Measurements from ENCODE around the gene PSTK. TPM values are rescaled to one million over a fixed set of nuclear protein-coding genes. Genes with fewer than 3 reads are reported as not detected.
A peak's percentile ranks its signal among the peaks of the same experiment; 100 is the strongest.

The PSTK gene
- polyA plus RNA-seq, 3 donors = 3.5 to 4.7 (median 4.2) TPM

DNA sequence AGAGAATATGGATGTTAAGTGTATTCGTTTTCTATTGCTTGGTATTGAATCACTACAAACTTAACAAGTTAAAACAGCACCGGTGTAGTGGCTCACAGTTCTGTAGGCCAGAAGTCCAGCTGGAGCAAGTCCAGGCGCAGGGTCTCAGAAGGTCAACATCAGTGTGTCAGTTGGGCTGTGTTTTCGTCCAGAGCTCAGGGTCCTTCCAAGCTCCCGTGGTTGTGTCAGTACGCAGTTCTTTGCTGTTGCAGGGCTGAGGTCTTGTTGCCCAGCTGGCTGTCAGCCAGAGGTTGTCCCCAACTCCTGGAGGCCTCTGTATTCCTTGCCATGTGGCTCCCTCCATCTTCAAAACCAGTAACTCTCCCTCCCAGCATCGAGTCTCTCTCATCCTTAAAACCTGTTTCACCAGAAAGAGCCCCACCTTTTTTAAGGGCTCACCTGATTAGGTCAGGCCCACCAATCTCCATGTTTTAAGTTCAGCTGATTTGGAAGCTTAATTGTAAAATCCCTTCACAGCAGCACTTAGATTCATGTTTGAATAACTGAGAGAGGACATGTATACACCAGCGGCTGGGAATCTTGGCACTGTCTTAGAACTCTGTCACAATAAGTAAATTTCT, 55.4 kb downstream of the PSTK start:
- peaks cover 0 to 3% (median 0%) of the 10 kb centered on the region in 3 donors for H3K27me3 Mint-ChIP-seq (ENCODE audit: low read depth in 3 of 3)
- WGBS (ENCODE audit: insufficient coverage) = 92% methylated on average over 6 of the region's 8 CpGs
- Histone ChIP-seq H3K36me3 (replicated peaks in 1 of 2; ENCODE audit: control insufficient read depth in 1 of 2, insufficient read depth in 2 of 2, low read length in 2 of 2) (no peaks in the 10 kb centered on the region), H3K4me1 (ENCODE audit: control insufficient read depth in 1 of 2, insufficient read depth in 2 of 2, low read length in 2 of 2) (peaks cover 11% of the 10 kb centered on the region in 2 donors), H3K79me2 (ENCODE audit: insufficient read depth, low read length) (no peaks in the 10 kb centered on the region), H3K4me3 (replicated peaks in 1 of 3; ENCODE audit: low read depth in 2 of 3, low read length in 3 of 3) (no peak overlapping the region), H3K27ac (ENCODE audit: low read depth in 1 of 2, low read length in 2 of 2) (no peak overlapping the region), H4K20me1 (ENCODE audit: insufficient read depth, low read length) (no peaks in the 10 kb centered on the region), H3K4me2 (replicated peaks; ENCODE audit: extremely low read depth, low read length, poor library complexity, severe bottlenecking) (no peak overlapping the region), H3K27me3 (ENCODE audit: control insufficient read depth in 2 of 2, insufficient read depth in 2 of 2, low read length in 2 of 2) (no peaks in the 10 kb centered on the region), H2AFZ (ENCODE audit: insufficient read depth, low read depth, low read length, poor library complexity, severe bottlenecking) (no peak overlapping the region), H3K9ac (ENCODE audit: insufficient read depth, low read length, poor library complexity, severe bottlenecking) (no peak overlapping the region), H3K9me3 (replicated peaks in 1 of 2; ENCODE audit: control insufficient read depth in 1 of 2, insufficient read depth in 1 of 2, low read length in 2 of 2) (no peaks in the 10 kb centered on the region)
- intact Hi-C loops (cut with micrococcal nuclease) = no loop called here
- H3K36me3 Mint-ChIP-seq = peaks cover 15 to 25% of the 10 kb centered on the region in 2 donors
- TF ChIP-seq, protein P1, sequence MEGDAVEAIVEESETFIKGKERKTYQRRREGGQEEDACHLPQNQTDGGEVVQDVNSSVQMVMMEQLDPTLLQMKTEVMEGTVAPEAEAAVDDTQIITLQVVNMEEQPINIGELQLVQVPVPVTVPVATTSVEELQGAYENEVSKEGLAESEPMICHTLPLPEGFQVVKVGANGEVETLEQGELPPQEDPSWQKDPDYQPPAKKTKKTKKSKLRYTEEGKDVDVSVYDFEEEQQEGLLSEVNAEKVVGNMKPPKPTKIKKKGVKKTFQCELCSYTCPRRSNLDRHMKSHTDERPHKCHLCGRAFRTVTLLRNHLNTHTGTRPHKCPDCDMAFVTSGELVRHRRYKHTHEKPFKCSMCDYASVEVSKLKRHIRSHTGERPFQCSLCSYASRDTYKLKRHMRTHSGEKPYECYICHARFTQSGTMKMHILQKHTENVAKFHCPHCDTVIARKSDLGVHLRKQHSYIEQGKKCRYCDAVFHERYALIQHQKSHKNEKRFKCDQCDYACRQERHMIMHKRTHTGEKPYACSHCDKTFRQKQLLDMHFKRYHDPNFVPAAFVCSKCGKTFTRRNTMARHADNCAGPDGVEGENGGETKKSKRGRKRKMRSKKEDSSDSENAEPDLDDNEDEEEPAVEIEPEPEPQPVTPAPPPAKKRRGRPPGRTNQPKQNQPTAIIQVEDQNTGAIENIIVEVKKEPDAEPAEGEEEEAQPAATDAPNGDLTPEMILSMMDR (IDR thresholded peaks at IDR 0.05) = no peak
- H3K4me3 Mint-ChIP-seq = peak overlapping the region in 1 of 2 donors; percentile 6
- H3K27ac Mint-ChIP-seq = no peak overlapping the region
- H3K9me3 Mint-ChIP-seq = no peaks in the 10 kb centered on the region
- DNase-seq = no peak
- H3K4me1 Mint-ChIP-seq = peaks cover 12% of the 10 kb centered on the region

DNA sequence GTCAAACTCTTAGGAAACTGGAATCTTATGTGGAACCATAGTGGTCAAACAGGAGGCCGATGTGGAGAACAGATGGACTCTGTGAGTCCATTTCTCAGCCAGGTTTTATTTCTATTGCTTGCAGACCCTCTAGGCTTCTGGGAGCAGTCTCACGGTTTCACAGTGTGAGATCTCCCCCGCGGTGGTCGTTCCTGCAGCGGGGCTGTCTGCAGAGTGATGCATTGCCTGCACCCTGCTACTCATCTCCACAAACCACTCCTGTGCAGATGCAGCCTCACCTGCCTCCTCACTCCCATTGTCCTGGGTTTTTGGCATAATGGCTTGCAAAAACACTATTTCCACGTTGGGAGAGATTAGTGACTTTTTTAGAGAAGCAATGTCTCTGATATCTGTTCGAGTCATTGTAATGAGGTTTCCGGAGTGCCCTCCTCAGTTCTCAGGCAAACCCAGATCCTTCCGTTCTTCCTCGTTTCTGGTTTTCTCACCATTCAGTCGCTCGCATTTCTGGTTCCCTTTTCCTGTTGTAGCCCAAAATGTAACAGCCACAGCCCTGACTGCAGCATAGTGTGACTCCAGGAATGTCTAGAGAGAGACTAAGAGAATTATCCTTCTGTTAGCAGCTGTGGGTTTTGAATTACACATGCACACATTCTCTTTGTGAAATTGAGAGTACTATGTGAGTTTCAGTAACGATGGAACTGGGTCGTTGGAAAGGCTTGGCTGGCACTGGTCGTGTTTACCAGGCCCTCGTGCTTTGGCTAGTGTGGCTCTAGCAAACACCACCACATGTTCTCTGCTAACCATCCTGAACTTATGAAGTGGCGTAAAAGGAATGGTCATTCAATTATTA, 58.8 kb downstream of the PSTK start:
- no peak overlapping the region for H2AFZ ChIP-seq (ENCODE audit: insufficient read depth, low read depth, low read length, poor library complexity, severe bottlenecking)
- DNase-seq = peak in 2 of 3 donors; percentile 5
- Mint-ChIP-seq H3K9me3 (no peaks in the 10 kb centered on the region), H3K4me1 (peaks cover 12% of the 10 kb centered on the region), H3K27me3 (ENCODE audit: low read depth in 3 of 3) (peaks cover 0 to 3% (median 0%) of the 10 kb centered on the region in 3 donors), H3K27ac (peak overlapping the region in 3 of 7 donors; percentile 46 to 80 (median 76)), H3K4me3 (peak overlapping the region in 1 of 2 donors; percentile 39), H3K36me3 (peaks cover 20 to 31% of the 10 kb centered on the region in 2 donors)
- 52% methylated on average over 7 of the region's 18 CpGs for WGBS (ENCODE audit: insufficient coverage)
- H3K27ac ChIP-seq (ENCODE audit: low read depth in 1 of 2, low read length in 2 of 2) = peak overlapping the region in 1 of 2 donors; percentile 2
- no peaks in the 10 kb centered on the region for H4K20me1 ChIP-seq (ENCODE audit: insufficient read depth, low read length)
- H3K9ac ChIP-seq (ENCODE audit: insufficient read depth, low read length, poor library complexity, severe bottlenecking) = peak overlapping the region; percentile 25
- H3K36me3 ChIP-seq (replicated peaks in 1 of 2; ENCODE audit: control insufficient read depth in 1 of 2, insufficient read depth in 2 of 2, low read length in 2 of 2) = peaks cover 0 to 2% of the 10 kb centered on the region in 2 donors
- intact Hi-C loops (cut with micrococcal nuclease) = loop anchor here in 1 of 2 donors (2.0 kb wide), 1 partner anchor 520 kb away; no protein-coding TSS in a partner anchor
- peaks cover 11% of the 10 kb centered on the region in 2 donors for H3K4me1 ChIP-seq (ENCODE audit: control insufficient read depth in 1 of 2, insufficient read depth in 2 of 2, low read length in 2 of 2)
- H3K27me3 ChIP-seq (ENCODE audit: control insufficient read depth in 2 of 2, insufficient read depth in 2 of 2, low read length in 2 of 2) = no peaks in the 10 kb centered on the region
- no peaks in the 10 kb centered on the region for H3K79me2 ChIP-seq (ENCODE audit: insufficient read depth, low read length)
- H3K4me2 ChIP-seq (replicated peaks; ENCODE audit: extremely low read depth, low read length, poor library complexity, severe bottlenecking) = peak overlapping the region; percentile 52
- H3K4me3 ChIP-seq (replicated peaks in 1 of 3; ENCODE audit: low read depth in 2 of 3, low read length in 3 of 3) = no peak overlapping the region
- no peaks in the 10 kb centered on the region for H3K9me3 ChIP-seq (replicated peaks in 1 of 2; ENCODE audit: control insufficient read depth in 1 of 2, insufficient read depth in 1 of 2, low read length in 2 of 2)
- TF ChIP-seq, protein P1 (IDR thresholded peaks at IDR 0.05) = no peak

Measured in CD14-positive monocyte (primary cell).